Measurements from ENCODE around the gene FSD2. TPM values are rescaled to one million over a fixed set of nuclear protein-coding genes. Genes with fewer than 3 reads are reported as not detected.

FSD2 gene
- total and polyA plus RNA-seq, 10 of the 15 experiments (the other 5 are each of a cell fraction or from before 2014, with no cell fraction given): under 0.01 to 0.39 (median 0.07) TPM; not detected in 3

- TF ChIP-seq HCFC1 (IDR thresholded peaks at IDR 0.05; ENCODE audit: low read length): peak; percentile 40
- 0 out of 2 replicates have a peak, but pooled peaks have one; percentile 5 for TF ChIP-seq NRF1 (conservative IDR thresholded peaks at IDR 0.05; ENCODE audit: low read depth, low read length)
- TF ChIP-seq ZBTB33 (IDR thresholded peaks at IDR 0.05): no peak
- no peak for TF ChIP-seq ATF3 (IDR thresholded peaks at IDR 0.05; ENCODE audit: borderline replicate concordance, extremely low read depth, low read depth, low read length)
- no peak for TF ChIP-seq ASH2L (IDR thresholded peaks at IDR 0.05; ENCODE audit: borderline replicate concordance, low read depth)
- TF ChIP-seq SREBF1 (IDR thresholded peaks at IDR 0.05; ENCODE audit: low read length): no peak
- no peak for TF ChIP-seq ESRRA (IDR thresholded peaks at IDR 0.05; ENCODE audit: low read length)
- TF ChIP-seq MAX (IDR thresholded peaks at IDR 0.05; ENCODE audit: low read depth, low read length): peak; percentile 45
- TF ChIP-seq HDGF (IDR thresholded peaks at IDR 0.05): no peak
- TF ChIP-seq MXI1 (IDR thresholded peaks at IDR 0.05; ENCODE audit: low read depth, low read length): no peak
- TF ChIP-seq TCF12 (IDR thresholded peaks at IDR 0.05; ENCODE audit: low read depth, low read length): no peak
- TF ChIP-seq NFIC (IDR thresholded peaks at IDR 0.05; ENCODE audit: low read depth, low read length): no peak
- TF ChIP-seq IKZF1 (conservative IDR thresholded peaks at IDR 0.05): peak; percentile 72
- no peak for TF ChIP-seq SIN3A (IDR thresholded peaks at IDR 0.05; ENCODE audit: low read depth, low read length)
- no peak for TF ChIP-seq SPI1 (IDR thresholded peaks at IDR 0.05; ENCODE audit: borderline replicate concordance, insufficient read depth, low read depth, low read length)
- no peak for TF ChIP-seq ATF2 (IDR thresholded peaks at IDR 0.05; ENCODE audit: low read length)
- no peak for TF ChIP-seq PML (IDR thresholded peaks at IDR 0.05; ENCODE audit: low read length)
- no peak for TF ChIP-seq FOXK2 (IDR thresholded peaks at IDR 0.05)
- TF ChIP-seq POU2F2 (IDR thresholded peaks at IDR 0.05; ENCODE audit: borderline replicate concordance, low read depth, low read length): peak; percentile 78; the same call in 1 of the 3 replicates
- TF ChIP-seq CHD1 (IDR thresholded peaks at IDR 0.05; ENCODE audit: low read depth, low read length): no peak
- TF ChIP-seq MYC (IDR thresholded peaks at IDR 0.05; ENCODE audit: insufficient read depth, insufficient read length, insufficient replicate concordance, low read length, severe bottlenecking): no peak
- TF ChIP-seq PBX3 (IDR thresholded peaks at IDR 0.05; ENCODE audit: insufficient replicate concordance, low read depth, low read length): peak; percentile 95
- TF ChIP-seq NBN (IDR thresholded peaks at IDR 0.05): peak; percentile 42; the same call in 1 of the 2 replicates
Measured at GRCh38 chr15:82809308-82810060, 3.6 kb upstream of the FSD2 start, which contains the start of gene WHAMM (continued).

Measured in GM12878 (cell line).